HepG2 (cell line): ENCODE measurements around the gene BLOC1S4. TPM values are rescaled to one million over a fixed set of nuclear protein-coding genes. Genes with fewer than 3 reads are reported as not detected.

Experiments used
- ATAC-seq: fragments of 200-7000 bp; cut with Tn5 transposase; 3 replicates; pipeline ENCODE4 v1.9.1; 2020; ENCODE audit warnings: mild to moderate bottlenecking, moderate library complexity
- BruUV-seq: library from RNA; stranded (reverse); fragments of 400-500 nt; replicated peaks from 2 replicates; lab custom pipeline; 2021; lab: Mats Ljungman, UMichigan
- CTCF ChIA-PET: fragments of 300-600 bp; formaldehyde crosslinking; extraction: SDS; loops from one replicate; lab custom pipeline; 2021; ENCODE audit warnings: low total read pairs, inconsistent platforms, low intra/inter-chr PET ratio; lab: Yijun Ruan, JAX
- POLR2A ChIA-PET: fragments of 350-600 bp; sonication (Branson Sonifier 250); formaldehyde crosslinking; loops from one replicate; lab custom pipeline; 2020; ENCODE audit warnings: antibody characterized with exemption, inconsistent platforms; lab: Yijun Ruan, JAX
- DNase-seq: peaks from one replicate; pipeline ENCODE4 v3.0.0-alpha.2; 2015; ENCODE audit warnings: low spot score
- FAIRE-seq: peaks from 3 replicates; lab custom pipeline; 2011; peaks lifted over from hg19 to GRCh38; lab: Jason Lieb, UNC
- H2AFZ ChIP-seq: one replicate; pipeline ENCODE4 v1.6.1; 2011; ENCODE audit warnings: low read length, inconsistent platforms
- H3K27ac ChIP-seq: fragments of 300-600 bp; 3 replicates; pipeline ENCODE4 v1.8.0; 2011; ENCODE audit warnings: mixed run types, mild to moderate bottlenecking, mixed read lengths, low read length, inconsistent platforms; ENCODE audit not compliant: insufficient read depth; ENCODE audit errors: extremely low read length
- H3K27me3 ChIP-seq, 2 experiments: fragments of 200-600 bp in 1 of 2; 2 replicates in 1 of 2; 3 replicates in 1 of 2; pipeline versions ENCODE4 v1.6.0 to v1.8.0; 2011; ENCODE audit warnings: low read length in 2 of 2, mild to moderate bottlenecking in 2 of 2, moderate library complexity in 2 of 2, inconsistent platforms in 1 of 2; ENCODE audit not compliant: insufficient read depth in 2 of 2, control insufficient read depth in 1 of 2
- H3K36me3 ChIP-seq, 2 experiments: fragments of 200-600 bp in 1 of 2; replicated peaks in 1 of 2; 2 replicates in 1 of 2; 3 replicates in 1 of 2; pipeline versions ENCODE4 v1.5.1 to v1.8.0; 2011; ENCODE audit warnings: low read length in 2 of 2, inconsistent platforms in 1 of 2; ENCODE audit not compliant: insufficient read depth in 2 of 2, control insufficient read depth in 1 of 2
- H3K4me1 ChIP-seq: 2 replicates; pipeline ENCODE4 v1.5.1; 2012; ENCODE audit warnings: low read length, inconsistent platforms; ENCODE audit not compliant: insufficient read depth
- H3K4me2 ChIP-seq: 2 replicates; pipeline ENCODE4 v1.6.0; 2011; ENCODE audit warnings: low read depth, low read length, inconsistent platforms
- H3K4me3 ChIP-seq, 3 experiments: fragments of 200-600 bp in 1 of 3; sonication (generic), shearing (Covaris generic) in 1 of 3; replicated peaks in 1 of 3; 2 replicates each; pipeline ENCODE4 v1.5.1; 2011 to 2016; ENCODE audit warnings: low read length in 3 of 3, inconsistent platforms in 2 of 3, low read depth in 2 of 3, mild to moderate bottlenecking in 2 of 3, control low read depth in 1 of 3, mixed read lengths in 1 of 3; ENCODE audit not compliant: insufficient read depth in 1 of 3
- H3K79me2 ChIP-seq: one replicate; pipeline ENCODE4 v1.6.1; 2011; ENCODE audit warnings: low read length, inconsistent platforms; ENCODE audit not compliant: insufficient read depth
- H3K9ac ChIP-seq: 2 replicates; pipeline ENCODE4 v1.6.0; 2011; ENCODE audit warnings: mild to moderate bottlenecking, low read depth, low read length, inconsistent platforms; ENCODE audit not compliant: insufficient read depth
- H3K9me3 ChIP-seq: 2 replicates; pipeline ENCODE4 v1.5.1; 2012; ENCODE audit warnings: mild to moderate bottlenecking, low read length
- H4K20me1 ChIP-seq: 2 replicates; pipeline ENCODE4 v1.6.0; 2011; ENCODE audit warnings: inconsistent platforms, mild to moderate bottlenecking, low read length, moderate library complexity; ENCODE audit not compliant: insufficient read depth
- ARID5B ChIP-seq: IDR thresholded peaks from 2 replicates; pipeline ENCODE4 v1.4.0; 2020; ENCODE audit warnings: mild to moderate bottlenecking, missing genetic modification reagents
- BATF2 ChIP-seq: sonication (generic); formaldehyde crosslinking; IDR thresholded peaks from 2 replicates; pipeline ENCODE4 v1.8.0; 2022; ENCODE audit warnings: mild to moderate bottlenecking, missing genetic modification reagents, moderate library complexity
- BRF2 ChIP-seq: sonication (generic); formaldehyde crosslinking; IDR thresholded peaks from 2 replicates; pipeline ENCODE4 v1.8.1; 2022; ENCODE audit warnings: mild to moderate bottlenecking, missing genetic modification reagents
- DDIT3 ChIP-seq: sonication (generic); formaldehyde crosslinking; IDR thresholded peaks from 2 replicates; pipeline ENCODE4 v1.4.0; 2020; ENCODE audit warnings: mild to moderate bottlenecking, missing genetic modification reagents
- GPN1 ChIP-seq: sonication (generic); formaldehyde crosslinking; IDR thresholded peaks from 2 replicates; pipeline ENCODE4 v1.5.1; 2020; ENCODE audit warnings: missing genetic modification reagents, borderline replicate concordance
- HIVEP1 ChIP-seq: sonication (generic); formaldehyde crosslinking; IDR thresholded peaks from 2 replicates; pipeline ENCODE4 v1.4.0; 2020; ENCODE audit warnings: mild to moderate bottlenecking, missing genetic modification reagents
- HOXA5 ChIP-seq: sonication (generic); formaldehyde crosslinking; IDR thresholded peaks from 2 replicates; pipeline ENCODE4 v1.4.0; 2020; ENCODE audit warnings: missing genetic modification reagents
- MATR3 ChIP-seq: sonication (generic); formaldehyde crosslinking; IDR thresholded peaks from 2 replicates; pipeline ENCODE4 v1.4.0; 2020; ENCODE audit warnings: missing genetic modification reagents
- MIER2 ChIP-seq: IDR thresholded peaks from 2 replicates; pipeline ENCODE4 v1.6.1; 2016; ENCODE audit warnings: missing biosample characterization, missing genetic modification reagents
- SIX1 ChIP-seq: sonication (generic); formaldehyde crosslinking; IDR thresholded peaks from 2 replicates; pipeline ENCODE4 v1.4.0; 2020; ENCODE audit warnings: missing genetic modification reagents, borderline replicate concordance
- SIX4 ChIP-seq: sonication (generic); formaldehyde crosslinking; IDR thresholded peaks from 2 replicates; pipeline ENCODE4 v1.4.0; 2020; ENCODE audit warnings: missing genetic modification reagents
- TARDBP ChIP-seq: sonication (generic); formaldehyde crosslinking; IDR thresholded peaks from 2 replicates; pipeline ENCODE4 v1.8.0; 2022; ENCODE audit warnings: mild to moderate bottlenecking, missing genetic modification reagents
- ZFP91 ChIP-seq: sonication (generic); formaldehyde crosslinking; IDR thresholded peaks from 2 replicates; pipeline ENCODE4 v1.9.0; 2022; ENCODE audit warnings: missing genetic modification reagents, mild to moderate bottlenecking, borderline replicate concordance
- ZNF563 ChIP-seq: sonication (generic); formaldehyde crosslinking; IDR thresholded peaks from 2 replicates; pipeline ENCODE4 v1.8.0; 2022; ENCODE audit warnings: mild to moderate bottlenecking, moderate library complexity, missing genetic modification reagents
- ZNF605 ChIP-seq: sonication (generic); formaldehyde crosslinking; IDR thresholded peaks from 2 replicates; pipeline ENCODE4 v1.8.0; 2022; ENCODE audit warnings: mild to moderate bottlenecking, missing genetic modification reagents
- ZNF780A ChIP-seq: sonication (generic); formaldehyde crosslinking; IDR thresholded peaks from 2 replicates; pipeline ENCODE4 v1.8.0; 2022; ENCODE audit warnings: mild to moderate bottlenecking, missing genetic modification reagents, moderate library complexity
- WGBS: methylation state at CpG from one replicate; pipeline ENCODE4 v1.1.6; 2017; ENCODE audit warnings: low lambda C conversion rate; 5-methylcytosine and 5-hydroxymethylcytosine counted together
- in situ Hi-C: cut with HindIII; loops from 2 replicates; pipeline ENCODE4 v1.10.0; 2017; ENCODE audit warnings: low pct_unique_long_range_greater_than_20kb; ENCODE audit not compliant: extremely low pct_ligation_motif_present
- intact Hi-C: fragments of 100-400 bp; cut with micrococcal nuclease; formaldehyde crosslinking; loops from one replicate; pipeline ENCODE4 v1.10.0; 2022; ENCODE audit not compliant: unreplicated experiment
- polyA plus RNA-seq, 8 experiments: library from polyadenylated mRNA; depleted of rRNA in 3 of 8; stranded (reverse) in 7 of 8; unstranded in 1 of 8; fragments of >200 nt; fragmentation: Illumina TruSeq in 4 of 8; extraction: Trizol in 4 of 8; gene quantifications; 2 replicates each; pipeline versions ENCODE4 v1.2.1 to v1.2.3, GENCODE V29; 2011 to 2016; ENCODE audit warnings: low read depth in 4 of 8, missing spikeins in 1 of 8, mixed read lengths in 1 of 8; ENCODE audit not compliant: insufficient read depth in 1 of 8
- total RNA-seq, 5 experiments: library from RNA; depleted of rRNA; stranded (reverse); fragments of >200 nt; fragmentation: Illumina TruSeq; extraction: Trizol; gene quantifications; 2 replicates each; pipeline ENCODE4 v1.2.3, GENCODE V29; 2016; ENCODE audit warnings: low read depth in 1 of 5

Gene BLOC1S4
- total and polyA plus RNA-seq, 2 of the 13 experiments (the other 11 are each of a cell fraction or from before 2014, with no cell fraction given), result 15.5 to 20.9 TPM

GRCh38 chr4:6688879-6689505 is 27.0 kb upstream of the BLOC1S4 start:
- ATAC-seq (peak; percentile 62), DNase-seq (peak; percentile 91), FAIRE-seq (peak; percentile 92)
- Histone ChIP-seq H3K36me3 (no peaks in the 10 kb centered on the region), H4K20me1 (no peaks in the 10 kb centered on the region), H3K79me2 (peaks cover 11% of the 10 kb centered on the region), H3K9me3 (no peaks in the 10 kb centered on the region), H3K4me2 (peak overlapping the region; percentile 91), H3K9ac (peak overlapping the region; percentile 75), H3K27ac (peak overlapping the region; percentile 94), H2AFZ (no peak overlapping the region), H3K4me3 (peak overlapping the region; percentile 49 to 74 (median 66); a peak in 5 of 6 replicates), H3K27me3 (no peaks in the 10 kb centered on the region; a peak in 1 of 5 replicates), H3K4me1 (peaks cover 75% of the 10 kb centered on the region)
- in situ Hi-C loops, result no loop called here
- intact Hi-C loops, result loop anchor here (2.0 to 10.0 kb wide), 3 partner anchors 14 to 64 kb away; partner anchors contain the start of gene MRFAP1
- BruUV-seq, result no TSS peak
- WGBS, result under 1% methylated on average over 18 of the region's 23 CpGs
- POLR2A ChIA-PET, result interaction anchor here (0.6 to 5.5 kb wide), 14 partner anchors 8 to 413 kb away, joined by 3 to 122 read pairs (median 4); partner anchors contain the start of genes BLOC1S4, GRPEL1, MRFAP1 and MRFAP1L1
- CTCF ChIA-PET, result interaction anchor here (1.9 to 2.3 kb wide), 2 partner anchors 10 to 14 kb away, joined by 4 to 10 read pairs; a partner anchor contains a TSS
- no peak for TF ChIP-seq DDIT3
- TF ChIP-seq MATR3 (CRISPR knock-in tag), result no peak
- no peak for TF ChIP-seq ZNF780A (CRISPR knock-in tag)
- TF ChIP-seq HOXA5 (CRISPR knock-in tag), result peak; percentile 30; the same call in 1 of the 2 replicates
- no peak for TF ChIP-seq SIX4 (CRISPR knock-in tag)
- peak; percentile 20; the same call in 1 of the 2 replicates for TF ChIP-seq HIVEP1 (CRISPR knock-in tag)
- no peak for TF ChIP-seq SIX1 (CRISPR knock-in tag)
- TF ChIP-seq ZNF563 (CRISPR knock-in tag), result no peak
- TF ChIP-seq BATF2 (CRISPR knock-in tag), result no peak
- 0 out of 2 replicates have a peak, but pooled peaks have one; percentile 8 for TF ChIP-seq MIER2
- no peak for TF ChIP-seq TARDBP (CRISPR knock-in tag)
- no peak for TF ChIP-seq ZNF605 (CRISPR knock-in tag)
- no peak for TF ChIP-seq BRF2 (CRISPR knock-in tag)
- TF ChIP-seq ZFP91 (CRISPR knock-in tag), result peak; percentile 50
- no peak for TF ChIP-seq GPN1 (CRISPR knock-in tag)
- TF ChIP-seq ARID5B, result peak; percentile 33; the same call in 1 of the 2 replicates
